ENCODE measurements around the gene TCF3.
"Not testable (repeated sequence)": the region's sequence is repeated elsewhere in the genome, so short reads cannot be mapped to it uniquely, and the experiment has no call there.

TCF3 gene

DNA sequence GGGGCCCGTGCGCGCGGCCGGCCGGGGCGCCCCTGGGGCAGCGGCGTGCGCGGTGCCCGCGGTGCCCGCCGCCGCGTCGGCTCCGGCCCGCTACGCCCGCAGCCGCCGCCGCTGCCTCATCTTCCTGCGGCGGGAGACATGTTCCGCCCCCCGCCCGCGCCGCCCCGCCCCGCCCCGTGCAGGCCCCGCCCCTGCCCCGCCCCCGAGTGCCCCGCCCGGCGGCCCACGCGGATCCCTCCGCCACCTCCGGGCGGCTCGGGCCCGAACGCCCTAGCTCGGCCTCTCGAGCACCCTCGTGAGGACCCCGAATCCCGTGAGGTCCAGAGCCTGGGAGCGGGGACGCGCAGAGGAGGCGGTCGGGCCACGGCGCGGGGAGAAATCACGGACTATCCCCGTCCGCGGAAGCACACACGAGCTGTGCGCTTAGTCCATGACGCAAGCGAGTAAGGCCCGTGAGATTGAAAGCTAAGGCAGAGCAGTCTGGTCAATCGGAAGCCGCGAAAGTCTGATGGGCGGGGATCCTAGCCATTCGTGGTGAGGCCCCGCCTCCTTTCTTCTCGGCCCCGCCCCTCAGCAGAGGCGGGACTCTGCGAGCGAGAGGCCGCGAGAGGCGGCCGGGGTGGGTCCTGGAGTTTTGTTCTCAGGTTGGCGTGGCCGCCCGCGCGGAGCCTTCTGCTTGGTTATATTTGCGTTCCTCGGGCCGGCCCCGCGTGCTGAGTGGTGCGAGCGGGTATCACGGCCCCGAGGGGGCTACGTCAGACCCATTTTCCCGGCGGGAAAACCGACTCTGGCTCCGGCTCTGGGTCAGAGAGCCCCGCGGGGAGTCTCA is at the start of gene TCF3:
TSS of gene TCF3 (minus strand) at position 145 of the 829 bp plus-strand sequence. CDS start 2,367 bp downstream, outside the sequence.
- peak; percentile 98 for DNase-seq (ENCODE audit: insufficient read length, low spot score)
- FAIRE-seq: peak; percentile 72

DNA sequence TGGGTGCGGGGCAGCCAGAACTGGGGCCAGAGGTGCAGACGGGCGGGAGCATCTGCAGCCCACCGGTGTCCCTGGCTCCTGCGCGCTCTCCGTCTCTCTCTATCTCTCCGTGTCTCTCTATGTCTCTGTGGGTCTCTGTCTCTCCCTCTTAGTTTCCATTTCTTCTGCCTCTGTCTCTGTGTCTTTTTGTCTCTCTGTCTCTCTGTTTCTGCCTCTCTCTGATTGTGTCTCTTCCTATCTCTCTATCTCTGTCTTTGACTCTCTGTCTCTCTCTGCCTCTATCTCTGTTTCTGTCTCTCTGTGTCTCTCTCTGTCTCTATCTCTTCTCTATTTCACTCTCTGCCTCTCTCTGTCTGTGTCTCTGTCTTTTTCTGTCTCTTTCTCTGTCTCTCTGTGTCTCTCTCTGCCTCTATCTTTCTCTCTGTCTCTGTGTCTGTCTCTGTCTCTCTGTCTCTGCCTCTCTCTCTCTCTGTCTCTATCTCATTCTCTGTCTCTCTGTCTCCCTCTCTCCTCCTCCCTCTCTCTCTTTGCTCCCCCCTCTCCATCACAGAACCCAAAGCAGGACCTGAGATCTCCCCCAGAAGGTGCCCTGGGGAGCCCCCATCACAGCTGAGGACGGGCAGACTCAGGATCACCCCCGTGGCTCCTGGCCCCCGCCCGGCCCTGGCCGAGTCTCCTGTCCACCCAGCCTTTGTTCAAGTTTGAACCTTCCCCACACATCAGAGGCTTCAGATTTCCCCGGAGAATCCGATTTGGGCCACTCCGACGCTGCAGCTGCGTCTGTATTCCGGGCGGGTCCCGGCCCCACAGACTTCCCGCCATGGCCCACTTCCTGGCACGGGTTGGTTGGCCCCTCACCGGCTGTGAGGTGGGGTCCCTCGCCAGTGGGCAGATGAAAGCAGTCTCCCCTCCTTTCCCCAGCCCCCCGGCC is 48.6 kb upstream of the TCF3 start:
- FAIRE-seq: no peak
- no peak for DNase-seq (ENCODE audit: insufficient read length, low spot score)

- no peak for FAIRE-seq
Measured at GRCh38 chr19:1699998-1700732, 47.8 kb upstream of the TCF3 start.

GRCh38 chr19:1699386-1699785 is 47.0 kb upstream of the TCF3 start:
- DNase-seq (ENCODE audit: insufficient read length, low spot score) (no peak), FAIRE-seq (no peak)

More at GRCh38 chr19:1699998-1700732, 47.8 kb upstream of the TCF3 start:
- no peak for DNase-seq (ENCODE audit: insufficient read length, low spot score)

GRCh38 chr19:1698636-1699035 is 46.2 kb upstream of the TCF3 start:
- DNase-seq (ENCODE audit: insufficient read length, low spot score) (no peak), FAIRE-seq (no peak)

GRCh38 chr19:1695481-1695880 is 43.1 kb upstream of the TCF3 start:
- not testable (repeated sequence) for FAIRE-seq; DNase-seq (ENCODE audit: insufficient read length, low spot score)

DNA sequence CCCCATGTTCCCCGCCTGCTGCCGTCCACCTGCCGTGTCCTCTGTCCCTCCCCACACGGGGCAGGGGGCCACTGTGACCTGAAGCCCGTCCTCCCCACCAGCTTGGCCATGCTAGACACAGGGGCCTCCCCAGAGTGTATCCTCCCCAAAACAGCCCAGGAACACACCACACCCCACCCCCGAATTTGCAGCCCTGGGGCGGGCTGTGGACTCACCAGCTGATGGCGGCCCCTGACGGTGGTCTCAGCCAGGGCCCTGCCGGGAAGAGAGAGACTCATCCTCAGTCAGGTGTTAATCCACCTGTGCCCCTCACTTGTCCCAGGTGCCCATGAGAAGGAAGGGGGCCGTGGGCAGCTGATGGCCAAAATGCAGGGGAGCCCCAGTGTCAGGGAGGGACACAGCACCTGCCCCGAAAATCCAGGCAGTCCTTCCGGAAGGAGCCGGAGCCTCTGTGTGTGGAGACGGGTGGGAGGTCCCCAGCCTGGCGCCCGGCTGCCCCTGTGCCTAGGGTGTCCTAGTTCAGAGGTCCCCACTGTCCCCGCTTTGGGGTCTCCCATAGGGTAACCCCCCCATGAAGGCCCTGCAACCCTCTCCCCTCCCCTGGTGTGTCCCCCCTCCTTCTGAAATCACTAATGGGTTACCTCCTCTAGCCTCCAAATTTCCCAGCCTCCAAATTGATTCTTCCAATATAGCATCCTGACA is 39.3 kb upstream of the TCF3 start:
- DNase-seq (ENCODE audit: insufficient read length, low spot score) (no peak), FAIRE-seq (no peak)

DNA sequence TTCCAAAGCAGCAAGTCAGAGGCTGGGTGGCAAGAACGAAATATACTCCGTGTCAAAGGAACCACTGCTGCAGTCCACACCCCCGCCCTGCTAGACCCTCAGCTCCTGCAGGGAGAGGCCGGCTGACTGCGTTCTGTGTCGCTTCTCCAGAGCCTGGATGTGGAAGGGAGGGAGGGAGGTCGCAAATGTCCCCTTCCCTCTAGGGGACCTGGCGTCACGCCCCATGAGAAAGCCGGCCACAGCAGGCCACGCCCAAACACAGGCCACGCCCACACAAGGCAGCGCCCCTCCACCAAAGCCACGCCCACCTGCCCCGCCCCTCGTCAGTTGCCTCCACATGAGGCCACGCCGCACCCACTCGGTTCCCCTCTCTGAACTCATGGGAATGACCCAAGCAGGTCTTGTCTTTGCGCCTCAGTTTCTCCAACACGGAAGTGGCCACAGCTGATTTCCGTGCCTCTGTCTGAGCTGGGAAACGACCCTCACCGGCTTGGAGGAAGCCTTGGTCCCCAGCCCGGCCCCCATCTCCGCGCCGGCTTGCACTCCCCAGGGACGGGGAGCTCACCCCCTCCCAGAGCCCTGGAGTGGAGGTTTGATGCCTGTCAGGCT is 38.4 kb upstream of the TCF3 start:
- no peak for FAIRE-seq
- peak; percentile 18 for DNase-seq (ENCODE audit: insufficient read length, low spot score)

- FAIRE-seq; DNase-seq (ENCODE audit: insufficient read length, low spot score): not testable (repeated sequence)
Measured at GRCh38 chr19:1685785-1686184, 33.4 kb upstream of the TCF3 start.

GRCh38 chr19:1685046-1685445 is 32.6 kb upstream of the TCF3 start:
- DNase-seq (ENCODE audit: insufficient read length, low spot score): no peak
- FAIRE-seq: no peak

DNA sequence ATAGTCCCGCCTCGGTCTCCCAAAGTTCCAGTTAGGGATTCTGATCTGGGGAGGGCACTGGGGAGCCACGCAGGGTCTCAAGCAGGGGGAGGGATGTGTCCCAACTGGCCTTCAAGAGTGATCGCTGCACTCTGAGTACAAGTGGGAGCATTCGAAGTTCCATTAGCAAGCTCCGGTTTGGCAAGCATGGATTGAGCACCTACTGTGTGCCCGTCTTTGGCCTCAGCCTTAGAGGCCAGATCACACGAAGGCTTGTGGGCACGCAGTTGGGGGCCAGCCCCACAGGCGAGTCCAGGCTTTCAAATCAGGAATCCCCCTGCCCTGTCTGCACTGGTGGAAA is 32.1 kb upstream of the TCF3 start:
- DNase-seq (ENCODE audit: insufficient read length, low spot score): no peak
- no peak for FAIRE-seq

DNA sequence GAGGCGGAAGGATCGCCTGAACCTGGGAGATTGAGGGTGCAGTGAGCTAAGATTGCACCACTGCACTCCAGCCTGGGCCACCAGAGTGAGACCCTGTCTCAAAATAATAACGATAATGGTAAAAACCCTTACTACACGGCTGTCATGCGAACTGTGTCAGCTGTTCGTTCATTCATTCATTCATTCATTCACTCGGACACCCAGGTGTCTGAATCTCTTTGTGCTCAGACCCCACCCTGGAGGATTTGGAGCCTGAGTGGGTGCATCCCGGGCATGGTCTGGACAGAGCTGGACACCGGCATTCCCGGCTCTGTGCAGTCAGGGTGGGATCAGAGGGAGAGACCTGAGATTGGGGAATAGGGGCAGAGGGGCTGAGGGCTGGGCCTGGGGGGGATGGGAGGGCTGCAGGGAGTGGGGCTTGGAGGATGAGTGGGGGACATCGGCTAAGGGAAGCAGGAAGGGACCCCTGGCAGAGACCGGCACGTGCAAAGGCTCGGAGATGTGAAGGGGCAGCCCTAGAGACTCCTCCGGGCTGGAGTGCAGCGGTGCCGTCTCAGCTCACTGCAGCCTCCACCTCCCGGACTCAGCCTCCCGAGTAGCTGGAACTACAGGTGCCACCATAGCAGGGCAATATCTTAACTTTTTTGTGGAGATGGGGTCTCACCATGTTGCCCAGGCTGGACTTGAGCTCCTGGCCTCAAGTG is 31.6 kb upstream of the TCF3 start:
- no peak for FAIRE-seq
- DNase-seq (ENCODE audit: insufficient read length, low spot score): no peak

GRCh38 chr19:1680976-1681375 is 28.6 kb upstream of the TCF3 start:
- FAIRE-seq (no peak), DNase-seq (ENCODE audit: insufficient read length, low spot score) (no peak)

DNA sequence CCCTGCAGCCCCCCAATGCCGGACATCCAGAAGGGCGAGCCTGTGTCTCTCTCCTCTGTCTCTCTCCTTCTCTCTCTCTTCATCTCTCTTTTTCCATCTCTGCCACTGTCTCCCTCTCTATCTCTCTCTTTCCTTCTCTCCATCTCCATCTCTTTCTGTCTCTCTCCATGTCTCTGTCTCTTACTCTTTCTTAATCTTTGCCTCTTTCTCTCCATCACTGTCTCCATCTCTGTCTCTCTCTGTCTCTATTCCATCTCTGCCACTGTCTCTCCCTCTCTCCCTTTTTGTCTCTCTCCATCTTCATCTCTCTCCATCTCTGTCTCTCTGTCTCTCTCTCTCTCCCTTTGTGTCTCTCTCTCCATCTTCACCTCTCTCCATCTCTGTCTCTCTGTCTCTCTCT is 25.7 kb upstream of the TCF3 start:
- FAIRE-seq (no peak), DNase-seq (ENCODE audit: insufficient read length, low spot score) (no peak)

DNA sequence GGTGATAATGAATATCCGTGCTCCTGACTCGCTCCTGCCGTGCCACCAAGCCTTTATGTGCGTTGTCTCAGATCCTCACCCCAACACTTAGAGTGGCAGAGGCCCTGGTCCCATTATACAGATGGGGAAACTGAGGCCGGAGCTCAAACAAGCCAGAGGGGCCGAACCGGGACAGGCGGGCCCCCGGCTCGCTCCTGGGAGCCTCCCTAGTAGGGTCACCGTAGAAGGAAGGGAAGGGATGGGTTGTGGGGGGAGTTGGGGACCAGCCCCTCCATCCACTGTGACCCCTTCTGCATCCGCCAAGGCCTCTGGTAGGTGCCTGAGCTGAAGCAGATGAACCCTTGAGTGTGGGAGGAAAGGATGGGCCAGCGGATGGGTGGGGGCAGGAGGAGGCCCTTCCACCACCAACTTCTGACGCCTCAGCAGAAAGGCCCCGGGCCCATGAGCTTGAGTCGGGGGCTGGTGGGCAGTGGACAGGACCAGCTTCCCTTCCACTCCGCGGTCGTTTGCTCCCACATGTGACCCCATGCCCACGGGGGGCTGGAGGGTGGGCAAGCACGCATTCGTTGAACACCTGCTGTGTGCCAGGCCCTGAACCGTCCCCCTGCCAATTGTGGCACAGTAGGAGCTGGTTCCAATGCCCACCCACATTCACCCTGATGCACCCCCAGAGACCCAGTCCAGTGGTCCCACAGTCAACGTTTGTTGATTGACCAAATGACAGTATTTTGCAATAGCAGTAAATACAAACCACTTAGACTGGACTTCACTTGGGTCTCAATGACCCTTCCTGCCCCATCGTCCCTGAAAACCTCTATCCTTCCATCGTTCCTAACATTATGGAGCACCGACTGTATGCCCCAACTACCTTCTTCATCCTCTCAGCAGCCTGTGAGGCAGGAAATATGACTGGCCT is 24.2 kb upstream of the TCF3 start:
- FAIRE-seq: no peak

DNA sequence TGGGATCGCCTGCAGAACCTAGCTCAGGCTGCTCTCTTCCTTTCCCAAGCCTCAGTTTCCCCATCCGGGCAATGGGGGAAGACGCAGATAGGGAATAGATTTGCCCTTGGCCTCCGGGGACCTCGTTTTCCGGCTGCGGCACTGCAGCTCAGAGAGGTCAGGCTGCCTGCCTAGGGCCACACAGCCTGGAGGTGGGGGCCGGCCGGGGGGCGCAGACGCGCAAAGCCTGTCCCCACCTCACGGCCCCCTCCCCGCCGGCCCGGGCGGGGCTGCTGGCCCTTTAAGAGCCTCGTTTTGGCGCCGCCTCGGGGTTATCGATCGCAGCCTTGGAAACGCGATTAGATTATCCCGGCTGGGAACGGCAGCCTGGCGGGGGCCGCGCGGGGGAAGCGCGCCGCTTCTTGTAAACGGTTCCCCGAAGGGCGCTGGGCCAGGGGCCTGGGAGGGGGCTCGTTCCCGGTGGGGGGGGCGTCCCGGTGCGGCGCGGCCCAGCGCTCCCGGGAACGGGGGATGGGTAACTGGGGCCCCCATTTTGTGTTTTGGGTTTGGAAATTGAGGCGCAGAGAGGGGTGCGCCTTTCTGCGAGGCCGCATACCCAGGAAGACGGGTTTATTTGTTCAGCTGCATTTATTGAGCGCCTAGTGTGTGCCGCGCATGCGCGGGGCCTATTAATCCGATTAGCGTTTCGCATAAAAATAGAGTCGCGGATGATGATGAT is 23.4 kb upstream of the TCF3 start:
- DNase-seq (ENCODE audit: insufficient read length, low spot score) (no peak), FAIRE-seq (no peak)

More for the DNA sequence above, 24.2 kb upstream of the TCF3 start:
- no peak for DNase-seq (ENCODE audit: insufficient read length, low spot score)

DNA sequence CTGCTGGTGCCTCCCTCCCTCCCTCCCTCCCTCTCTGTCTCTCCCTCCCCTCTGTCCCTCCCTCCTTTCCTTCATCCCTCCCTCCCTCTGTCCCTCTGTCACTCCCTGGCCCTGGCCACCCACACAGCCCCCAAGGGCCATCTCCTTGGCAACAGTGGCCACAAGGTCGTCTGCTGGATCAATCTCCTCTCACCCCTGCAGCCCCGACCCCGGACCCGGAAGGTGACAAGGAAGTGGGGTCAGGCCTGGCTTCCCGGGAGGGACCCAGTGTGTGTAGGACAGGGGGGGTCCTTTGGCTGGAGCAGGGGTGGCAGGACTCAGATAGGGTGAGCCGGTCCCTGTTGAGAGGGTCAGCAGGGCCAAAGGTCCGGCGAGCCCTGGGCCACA is 21.9 kb upstream of the TCF3 start:
- DNase-seq (ENCODE audit: insufficient read length, low spot score) (no peak), FAIRE-seq (no peak)
